KBM-7 (cell line): Measurements from ENCODE around the gene GNPAT.

Experiments used
- DNase-seq: peaks from one replicate; pipeline ENCODE4 v3.0.0-alpha.2; 2015
- in situ Hi-C: fragments of 300-500 bp; cut with MboI; formaldehyde crosslinking; loops from 2 replicates; pipeline ENCODE4 v1.14.3; 2020; ENCODE audit warnings: low sequenced_read_pairs, low pct_unique_long_range_greater_than_20kb, mixed read lengths

The GNPAT gene

DNA sequence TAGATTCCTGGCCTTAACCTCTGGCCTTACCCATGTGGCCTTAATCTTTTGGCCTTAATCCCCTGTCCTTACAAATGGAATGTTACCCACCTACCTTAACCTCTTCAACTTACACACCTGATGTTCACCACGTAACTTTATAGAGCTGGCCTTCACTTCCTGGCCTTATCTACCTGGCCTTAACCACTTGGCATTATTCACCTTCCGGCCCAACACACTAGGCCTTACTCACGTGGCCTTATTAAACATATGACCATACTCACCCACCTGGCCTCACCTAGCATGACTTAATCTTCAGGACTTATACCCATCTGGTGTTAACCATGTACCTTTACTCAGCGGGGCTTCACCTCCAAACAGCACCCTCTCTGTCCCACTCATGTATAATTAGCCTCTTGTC lies 54.9 kb downstream of the GNPAT start:
- DNase-seq: no peak
- in situ Hi-C loops: no loop called here

DNA sequence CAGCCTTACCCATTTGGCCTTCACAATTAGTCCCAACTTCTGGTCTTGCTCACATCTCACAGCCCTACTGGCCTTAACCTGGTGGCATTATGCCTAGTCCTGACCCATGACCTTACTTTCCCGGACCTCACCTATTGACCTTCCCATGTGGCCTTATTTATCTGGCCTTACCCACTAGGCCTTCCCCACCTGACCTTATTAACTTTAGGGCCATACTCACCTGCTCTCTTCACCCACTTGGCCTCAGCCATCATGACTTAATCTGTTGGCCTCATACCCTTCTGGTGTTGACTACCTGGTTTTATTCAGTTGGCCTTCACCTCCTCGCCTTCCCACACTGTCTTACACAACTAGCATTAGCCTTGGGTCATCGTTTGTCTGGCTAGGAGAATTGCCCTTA lies 61.0 kb downstream of the GNPAT start:
- DNase-seq: no peak

DNA sequence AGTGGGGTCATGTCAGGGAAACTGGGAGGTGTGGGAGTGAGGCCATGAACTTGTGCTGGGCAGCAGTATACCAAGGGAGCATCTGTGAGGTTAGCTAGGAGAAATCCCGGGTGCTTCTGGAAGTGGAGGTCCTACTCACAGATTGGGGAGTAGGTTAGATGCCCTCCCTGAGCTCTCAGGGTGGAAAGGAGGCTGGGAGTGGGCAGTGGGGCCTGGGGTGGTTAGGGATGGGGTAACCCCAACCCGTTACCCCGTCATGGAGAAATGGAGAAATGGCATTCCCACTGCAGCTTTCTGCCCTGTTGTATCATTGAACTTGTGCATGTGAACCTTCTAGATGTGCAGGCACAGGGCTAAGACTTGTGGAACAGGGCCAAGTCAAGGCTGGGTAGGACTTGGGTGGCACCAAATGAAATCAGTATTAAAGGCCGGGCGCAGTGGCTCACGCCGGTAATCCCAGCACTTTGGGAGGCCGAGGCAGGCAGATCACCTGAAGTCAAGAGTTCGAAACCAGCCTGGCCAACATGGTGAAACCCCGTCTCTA lies 69.5 kb downstream of the GNPAT start:
- DNase-seq: no peak
- in situ Hi-C loops: no loop called here

More for the DNA sequence above, 61.0 kb downstream of the GNPAT start:
- in situ Hi-C loops: no loop called here

DNA sequence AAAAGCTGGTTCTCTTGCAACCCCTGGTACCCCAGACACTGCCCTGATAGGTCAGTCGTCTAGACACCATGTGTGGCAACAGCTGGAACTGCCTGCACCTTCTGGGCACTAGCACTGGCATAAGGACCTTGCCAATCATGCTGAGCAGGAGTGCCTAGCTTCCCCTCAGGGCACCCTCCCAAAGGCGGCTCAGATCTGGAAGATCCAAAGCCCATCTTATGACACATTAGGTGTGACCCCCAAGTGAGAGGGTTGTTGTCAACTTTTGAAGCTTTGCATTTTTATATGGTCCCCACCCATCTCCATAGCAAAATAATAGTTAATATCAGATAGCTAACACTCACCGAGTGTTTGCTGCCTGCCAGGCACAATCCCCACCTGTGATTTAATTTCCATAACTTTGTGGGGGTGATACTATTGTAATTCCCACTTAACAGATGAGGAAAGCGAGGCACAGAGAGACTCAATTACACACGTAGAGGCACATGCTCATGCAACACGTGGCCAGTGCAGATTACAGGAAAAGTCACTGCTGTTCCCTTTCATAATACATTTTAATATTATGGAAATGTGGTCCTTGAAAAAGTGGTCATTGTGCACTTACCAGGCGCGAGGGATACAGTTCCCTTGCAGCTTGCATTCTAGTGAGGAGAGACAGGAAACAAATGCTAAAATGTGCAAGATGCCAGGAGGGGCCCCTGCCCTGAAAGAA lies 70.9 kb downstream of the GNPAT start:
- no peak for DNase-seq
- in situ Hi-C loops: no loop called here

DNA sequence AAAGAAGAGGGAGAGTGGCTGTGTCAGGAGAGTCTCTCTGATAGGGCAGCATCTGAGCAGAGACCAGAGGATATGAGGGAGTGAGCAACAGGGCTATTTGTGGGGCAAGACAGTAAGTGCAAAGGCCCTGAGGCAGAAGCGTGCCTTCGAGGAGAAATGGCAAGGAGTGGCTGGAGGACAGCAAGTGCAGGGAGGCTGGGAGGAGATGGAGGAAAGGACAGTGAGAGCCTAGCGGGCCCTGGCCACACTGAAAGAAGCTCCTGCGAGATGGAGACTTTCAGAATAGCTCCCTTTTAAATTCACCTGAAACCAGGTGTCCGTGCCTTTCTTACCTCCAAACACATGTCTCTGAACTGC lies 71.4 kb downstream of the GNPAT start:
- DNase-seq: no peak

DNA sequence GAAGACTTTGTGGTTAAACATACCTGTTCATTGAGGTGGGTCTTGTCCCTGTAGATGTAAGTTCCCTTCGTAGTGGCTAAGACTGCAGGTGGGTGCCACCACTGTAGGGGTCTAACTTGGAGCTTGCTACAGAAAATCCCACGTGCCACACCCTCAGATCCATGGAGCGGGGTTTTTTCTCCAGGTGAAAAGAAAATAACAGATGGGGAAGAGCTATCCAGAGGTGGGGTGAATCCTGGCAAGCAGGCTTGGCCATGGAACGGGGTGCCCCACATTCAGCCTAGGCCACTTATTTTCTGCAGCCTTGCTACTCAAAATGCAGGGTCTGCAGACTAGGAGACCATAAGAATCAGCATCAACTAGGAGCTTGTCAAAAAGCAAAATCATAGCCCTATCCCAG lies 72.6 kb downstream of the GNPAT start:
- in situ Hi-C loops: no loop called here
- no peak for DNase-seq

More for the DNA sequence above, 71.4 kb downstream of the GNPAT start:
- in situ Hi-C loops: no loop called here

DNA sequence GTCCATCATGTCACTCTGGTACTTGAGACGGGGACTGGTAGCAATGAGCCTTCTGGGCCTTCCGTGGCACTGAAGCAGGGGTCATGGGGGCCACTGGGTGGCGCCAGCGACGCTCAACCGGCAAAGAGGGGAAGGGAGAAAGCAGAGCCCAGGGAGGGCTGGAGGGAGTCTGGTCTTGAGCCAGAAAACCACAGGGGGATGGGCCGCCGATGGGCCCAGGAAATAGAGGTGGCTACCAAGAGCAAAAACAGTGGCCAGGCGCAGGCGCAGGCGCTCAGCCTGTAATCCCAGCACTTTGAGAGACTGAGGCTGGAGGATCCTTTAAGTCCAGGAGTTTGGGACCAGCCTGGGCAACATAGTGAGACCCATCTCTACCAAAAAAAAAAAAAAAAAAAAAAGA lies 74.9 kb downstream of the GNPAT start:
- in situ Hi-C loops: no loop called here
- peak; percentile 76 for DNase-seq

DNA sequence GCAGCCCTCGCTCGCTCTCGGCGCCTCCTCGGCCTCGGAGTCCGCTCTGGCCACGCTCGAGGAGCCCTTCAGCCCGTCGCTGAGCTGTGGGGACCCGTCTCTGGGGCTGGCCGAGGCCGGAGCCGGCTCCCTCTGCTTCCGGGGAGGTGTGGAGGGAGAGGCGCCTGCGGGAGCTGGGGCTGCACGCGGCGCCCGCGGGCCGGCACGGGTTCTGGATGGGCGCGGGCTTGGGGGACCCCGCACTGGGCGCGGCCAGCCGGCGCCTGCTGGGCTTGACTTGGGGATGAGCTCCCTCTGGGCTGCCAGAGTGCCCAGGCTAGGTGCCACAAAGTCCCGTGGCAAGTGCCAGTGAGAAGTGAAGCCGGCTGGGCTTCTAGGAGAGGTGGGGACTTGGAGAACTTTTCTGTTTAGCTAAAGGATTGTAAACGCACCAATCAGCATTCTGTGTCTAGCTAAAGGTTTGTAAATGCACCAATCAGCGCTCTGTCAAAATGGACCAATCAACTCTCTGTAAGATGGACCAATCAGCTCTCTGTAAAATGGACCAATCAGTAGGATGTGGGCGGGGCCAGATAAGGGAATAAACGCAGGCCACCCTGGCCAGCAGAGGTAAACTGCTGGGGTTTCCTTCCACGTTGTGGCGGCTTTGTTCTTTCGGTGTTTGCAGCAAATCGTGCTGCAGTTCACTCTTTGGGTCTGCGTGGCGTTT lies 76.4 kb downstream of the GNPAT start:
- in situ Hi-C loops: no loop called here
- no peak for DNase-seq

DNA sequence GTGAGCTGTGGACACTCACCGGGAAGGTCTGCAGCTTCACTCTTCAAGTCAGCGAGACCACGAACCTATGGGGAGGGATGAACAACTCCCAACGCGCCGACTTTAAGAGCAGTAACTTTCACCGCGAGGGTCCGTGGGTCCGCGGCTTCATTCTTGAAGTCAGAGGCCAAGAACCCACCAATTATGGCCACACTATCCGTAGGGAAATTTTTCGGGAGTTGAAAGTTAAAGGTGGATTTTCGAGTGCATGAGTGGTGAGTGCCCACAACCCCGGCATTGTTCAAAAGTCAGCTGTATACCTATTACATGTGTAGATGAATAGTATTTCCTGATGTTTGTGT lies 77.0 kb downstream of the GNPAT start:
- DNase-seq: no peak
- in situ Hi-C loops: no loop called here

DNA sequence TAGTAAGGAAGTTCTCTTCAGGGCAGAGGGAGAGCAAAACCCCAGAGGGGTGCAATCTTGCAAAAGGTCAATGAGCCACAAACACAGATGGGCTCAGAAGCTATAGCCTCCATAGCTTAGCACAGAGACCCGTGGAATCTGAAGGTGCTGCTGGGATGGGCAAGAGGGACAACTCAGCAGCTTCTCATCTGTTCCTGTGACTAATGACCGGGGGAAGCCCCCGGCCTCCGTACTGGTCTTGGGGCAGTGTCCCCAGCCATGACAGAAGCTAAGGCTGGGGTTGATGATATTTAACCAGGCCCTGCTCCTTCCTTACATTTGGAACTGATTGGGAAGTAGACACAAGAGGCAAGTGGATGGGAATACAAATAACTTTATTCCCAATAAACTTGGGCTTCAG lies 77.6 kb downstream of the GNPAT start:
- in situ Hi-C loops: no loop called here
- DNase-seq: no peak

DNA sequence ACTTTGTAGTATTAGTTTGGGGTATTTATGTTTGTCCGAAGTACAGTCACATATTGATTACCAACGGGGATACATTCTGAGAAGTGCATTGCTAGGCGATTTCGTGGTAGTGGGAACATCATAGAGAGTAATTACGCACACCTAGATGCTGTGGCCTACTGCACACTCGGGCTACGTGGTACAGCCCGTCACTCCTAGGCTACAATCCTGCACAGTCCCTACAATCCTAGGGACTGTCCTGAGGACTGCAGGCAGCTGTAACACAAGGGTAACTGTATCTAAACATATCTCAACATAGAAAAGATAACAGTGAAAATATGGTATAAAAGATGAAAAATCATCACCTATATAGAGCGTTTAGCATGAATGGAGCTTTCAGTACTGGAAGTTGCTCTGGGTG lies 78.1 kb downstream of the GNPAT start:
- in situ Hi-C loops: no loop called here
- no peak for DNase-seq

DNA sequence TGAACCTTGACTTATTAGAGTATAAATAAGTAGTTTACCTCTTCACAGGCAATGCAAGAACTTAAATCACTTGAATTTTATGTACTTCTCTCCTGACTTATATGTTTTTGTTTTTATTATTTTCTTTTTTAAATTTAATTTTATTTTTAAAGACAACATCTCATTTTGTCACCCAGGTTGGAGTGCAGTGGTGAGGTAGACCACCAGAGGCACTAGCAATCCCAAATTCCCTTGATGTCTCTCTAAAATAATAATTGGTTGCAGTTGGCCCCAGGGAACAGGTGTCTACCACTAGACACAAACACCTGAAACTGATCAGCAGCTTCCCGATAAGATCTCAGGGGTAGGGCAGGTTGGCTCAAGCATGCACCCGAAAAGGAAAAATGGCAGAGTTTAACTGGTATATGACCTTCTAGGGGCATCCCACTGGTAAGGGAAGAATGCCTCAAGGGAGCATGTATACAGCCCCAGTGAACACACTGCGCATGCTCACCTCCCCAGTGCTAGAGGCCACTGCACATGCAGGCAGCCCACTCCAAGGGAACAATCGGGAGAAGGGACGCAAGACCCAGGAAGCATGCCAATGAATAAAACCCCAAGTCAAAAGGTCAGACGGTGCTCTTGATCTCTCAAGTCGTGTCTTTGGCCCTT lies 82.0 kb downstream of the GNPAT start:
- DNase-seq: no peak
- in situ Hi-C loops: no loop called here

DNA sequence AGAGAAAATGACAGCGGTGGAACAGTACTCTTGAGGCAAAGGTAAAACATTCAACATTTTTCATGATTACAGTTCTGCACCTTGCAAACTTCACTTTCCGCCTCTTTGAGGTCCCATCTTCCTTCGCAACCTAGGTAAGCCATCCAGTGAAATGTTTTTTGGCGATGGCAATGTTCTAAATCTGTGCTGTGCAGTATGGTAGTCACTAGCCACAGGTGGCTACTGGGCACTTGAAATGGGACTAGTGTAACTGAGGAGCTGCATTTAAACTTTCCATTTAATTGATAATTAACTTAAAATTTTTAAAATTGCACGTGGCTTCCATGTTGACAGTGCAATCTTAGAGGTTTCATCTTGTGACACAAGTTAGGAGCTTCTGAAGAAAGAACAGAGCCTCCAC lies 83.6 kb downstream of the GNPAT start:
- DNase-seq: no peak
- in situ Hi-C loops: no loop called here

DNA sequence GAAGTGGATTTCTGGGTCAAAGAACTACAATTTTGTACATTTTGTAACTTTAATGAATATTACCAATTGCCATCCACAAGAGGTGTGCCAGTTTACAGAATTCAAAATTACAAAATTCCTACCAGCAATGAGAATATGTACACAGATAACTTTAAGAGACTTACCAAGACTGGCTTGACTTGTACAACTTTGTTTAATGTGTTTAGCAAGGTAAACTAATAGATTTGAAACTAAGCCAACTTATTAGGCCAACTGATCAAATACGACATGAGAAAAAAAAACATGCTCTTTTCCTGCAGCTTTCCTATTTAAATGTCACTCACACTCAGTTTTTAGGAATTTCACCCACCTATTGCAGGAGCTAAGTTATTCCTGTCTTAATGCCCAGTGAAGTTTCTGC lies 85.2 kb downstream of the GNPAT start:
- in situ Hi-C loops: no loop called here
- DNase-seq: no peak
